Measurements from ENCODE around the gene RPA3.

The RPA3 gene

GRCh38 chr7:7706101-7706511 lies 12.3 kb downstream of the RPA3 start:
- H3K4me1 ChIP-seq (ENCODE audit: control insufficient read depth, insufficient read depth, low read length), result peaks cover 4% of the 10 kb centered on the region
- H3K9me3 ChIP-seq (ENCODE audit: control insufficient read depth in 2 of 2, low read length in 2 of 2), result no peaks in the 10 kb centered on the region
- H3K27me3 ChIP-seq (ENCODE audit: control insufficient read depth in 1 of 2, insufficient read depth in 2 of 2, low read length in 2 of 2), result no peaks in the 10 kb centered on the region
- H3K9ac ChIP-seq (ENCODE audit: low read length in 2 of 2), result no peak overlapping the region
- no peak overlapping the region for H3K4me3 ChIP-seq (ENCODE audit: low read length in 2 of 2)
- H3K27ac ChIP-seq (ENCODE audit: low read length), result no peak overlapping the region
- H3K36me3 ChIP-seq (ENCODE audit: control insufficient read depth in 2 of 2, insufficient read depth in 2 of 2, low read length in 2 of 2), result no peaks in the 10 kb centered on the region

- no peaks in the 10 kb centered on the region for H3K27me3 ChIP-seq (ENCODE audit: control insufficient read depth in 1 of 2, insufficient read depth in 2 of 2, low read length in 2 of 2)
- no peak overlapping the region for H3K9ac ChIP-seq (ENCODE audit: low read length in 2 of 2)
- no peak overlapping the region for H3K27ac ChIP-seq (ENCODE audit: low read length)
- no peaks in the 10 kb centered on the region for H3K9me3 ChIP-seq (ENCODE audit: control insufficient read depth in 2 of 2, low read length in 2 of 2)
- peaks cover 4% of the 10 kb centered on the region for H3K4me1 ChIP-seq (ENCODE audit: control insufficient read depth, insufficient read depth, low read length)
- H3K36me3 ChIP-seq (ENCODE audit: control insufficient read depth in 2 of 2, insufficient read depth in 2 of 2, low read length in 2 of 2), result no peaks in the 10 kb centered on the region
- no peak overlapping the region for H3K4me3 ChIP-seq (ENCODE audit: low read length in 2 of 2)
These were observed 13.1 kb downstream of the RPA3 start for GRCh38 chr7:7705318-7705717.

GRCh38 chr7:7704867-7705266 lies 13.5 kb downstream of the RPA3 start:
- Histone ChIP-seq H3K27me3 (ENCODE audit: control insufficient read depth in 1 of 2, insufficient read depth in 2 of 2, low read length in 2 of 2) (no peaks in the 10 kb centered on the region), H3K36me3 (ENCODE audit: control insufficient read depth in 2 of 2, insufficient read depth in 2 of 2, low read length in 2 of 2) (no peaks in the 10 kb centered on the region), H3K4me1 (ENCODE audit: control insufficient read depth, insufficient read depth, low read length) (peaks cover 4% of the 10 kb centered on the region), H3K9ac (ENCODE audit: low read length in 2 of 2) (no peak overlapping the region), H3K27ac (ENCODE audit: low read length) (no peak overlapping the region), H3K9me3 (ENCODE audit: control insufficient read depth in 2 of 2, low read length in 2 of 2) (no peaks in the 10 kb centered on the region), H3K4me3 (ENCODE audit: low read length in 2 of 2) (no peak overlapping the region)

GRCh38 chr7:7703427-7703826 lies 15.0 kb downstream of the RPA3 start:
- H3K4me1 ChIP-seq (ENCODE audit: control insufficient read depth, insufficient read depth, low read length), result peaks cover 9% of the 10 kb centered on the region
- H3K27me3 ChIP-seq (ENCODE audit: control insufficient read depth in 1 of 2, insufficient read depth in 2 of 2, low read length in 2 of 2), result no peaks in the 10 kb centered on the region
- H3K4me3 ChIP-seq (ENCODE audit: low read length in 2 of 2), result no peak overlapping the region
- no peak overlapping the region for H3K9ac ChIP-seq (ENCODE audit: low read length in 2 of 2)
- H3K9me3 ChIP-seq (ENCODE audit: control insufficient read depth in 2 of 2, low read length in 2 of 2), result no peaks in the 10 kb centered on the region
- H3K36me3 ChIP-seq (ENCODE audit: control insufficient read depth in 2 of 2, insufficient read depth in 2 of 2, low read length in 2 of 2), result no peaks in the 10 kb centered on the region
- no peak overlapping the region for H3K27ac ChIP-seq (ENCODE audit: low read length)

GRCh38 chr7:7702826-7703225 lies 15.6 kb downstream of the RPA3 start:
- Histone ChIP-seq H3K27ac (ENCODE audit: low read length) (no peak overlapping the region), H3K27me3 (ENCODE audit: control insufficient read depth in 1 of 2, insufficient read depth in 2 of 2, low read length in 2 of 2) (no peaks in the 10 kb centered on the region), H3K9me3 (ENCODE audit: control insufficient read depth in 2 of 2, low read length in 2 of 2) (no peaks in the 10 kb centered on the region), H3K9ac (ENCODE audit: low read length in 2 of 2) (no peak overlapping the region), H3K4me1 (ENCODE audit: control insufficient read depth, insufficient read depth, low read length) (peaks cover 9% of the 10 kb centered on the region), H3K36me3 (ENCODE audit: control insufficient read depth in 2 of 2, insufficient read depth in 2 of 2, low read length in 2 of 2) (no peaks in the 10 kb centered on the region), H3K4me3 (ENCODE audit: low read length in 2 of 2) (no peak overlapping the region)

GRCh38 chr7:7701527-7701926 lies 16.9 kb downstream of the RPA3 start:
- Histone ChIP-seq H3K27me3 (ENCODE audit: control insufficient read depth in 1 of 2, insufficient read depth in 2 of 2, low read length in 2 of 2) (no peaks in the 10 kb centered on the region), H3K9me3 (ENCODE audit: control insufficient read depth in 2 of 2, low read length in 2 of 2) (no peaks in the 10 kb centered on the region), H3K36me3 (ENCODE audit: control insufficient read depth in 2 of 2, insufficient read depth in 2 of 2, low read length in 2 of 2) (no peaks in the 10 kb centered on the region), H3K4me1 (ENCODE audit: control insufficient read depth, insufficient read depth, low read length) (peaks cover 12% of the 10 kb centered on the region), H3K27ac (ENCODE audit: low read length) (no peak overlapping the region), H3K4me3 (ENCODE audit: low read length in 2 of 2) (no peak overlapping the region), H3K9ac (ENCODE audit: low read length in 2 of 2) (no peak overlapping the region)

GRCh38 chr7:7699970-7700369 lies 18.4 kb downstream of the RPA3 start:
- H3K27ac ChIP-seq (ENCODE audit: low read length), result no peak overlapping the region
- H3K9me3 ChIP-seq (ENCODE audit: control insufficient read depth in 2 of 2, low read length in 2 of 2), result no peaks in the 10 kb centered on the region
- peaks cover 14% of the 10 kb centered on the region for H3K4me1 ChIP-seq (ENCODE audit: control insufficient read depth, insufficient read depth, low read length)
- no peak overlapping the region for H3K9ac ChIP-seq (ENCODE audit: low read length in 2 of 2)
- no peaks in the 10 kb centered on the region for H3K36me3 ChIP-seq (ENCODE audit: control insufficient read depth in 2 of 2, insufficient read depth in 2 of 2, low read length in 2 of 2)
- H3K4me3 ChIP-seq (ENCODE audit: low read length in 2 of 2), result peak overlapping the region; percentile 1 to 32
- no peaks in the 10 kb centered on the region for H3K27me3 ChIP-seq (ENCODE audit: control insufficient read depth in 1 of 2, insufficient read depth in 2 of 2, low read length in 2 of 2)

- Histone ChIP-seq H3K4me3 (ENCODE audit: low read length in 2 of 2) (peak overlapping the region; percentile 1 to 56), H3K27me3 (ENCODE audit: control insufficient read depth in 1 of 2, insufficient read depth in 2 of 2, low read length in 2 of 2) (no peaks in the 10 kb centered on the region), H3K9me3 (ENCODE audit: control insufficient read depth in 2 of 2, low read length in 2 of 2) (no peaks in the 10 kb centered on the region), H3K36me3 (ENCODE audit: control insufficient read depth in 2 of 2, insufficient read depth in 2 of 2, low read length in 2 of 2) (no peaks in the 10 kb centered on the region), H3K4me1 (ENCODE audit: control insufficient read depth, insufficient read depth, low read length) (peaks cover 14% of the 10 kb centered on the region), H3K9ac (ENCODE audit: low read length in 2 of 2) (no peak overlapping the region), H3K27ac (ENCODE audit: low read length) (no peak overlapping the region)
These were observed 19.0 kb downstream of the RPA3 start for GRCh38 chr7:7699380-7699779.

GRCh38 chr7:7698930-7699329 lies 19.5 kb downstream of the RPA3 start:
- H3K9ac ChIP-seq (ENCODE audit: low read length in 2 of 2), result no peak overlapping the region
- peak overlapping the region in 1 of 2 donors; percentile 1 for H3K4me3 ChIP-seq (ENCODE audit: low read length in 2 of 2)
- H3K27ac ChIP-seq (ENCODE audit: low read length), result no peak overlapping the region
- no peaks in the 10 kb centered on the region for H3K9me3 ChIP-seq (ENCODE audit: control insufficient read depth in 2 of 2, low read length in 2 of 2)
- H3K4me1 ChIP-seq (ENCODE audit: control insufficient read depth, insufficient read depth, low read length), result peaks cover 14% of the 10 kb centered on the region
- no peaks in the 10 kb centered on the region for H3K36me3 ChIP-seq (ENCODE audit: control insufficient read depth in 2 of 2, insufficient read depth in 2 of 2, low read length in 2 of 2)
- no peaks in the 10 kb centered on the region for H3K27me3 ChIP-seq (ENCODE audit: control insufficient read depth in 1 of 2, insufficient read depth in 2 of 2, low read length in 2 of 2)

- Histone ChIP-seq H3K27ac (ENCODE audit: low read length) (peak overlapping the region; percentile 61), H3K9ac (ENCODE audit: low read length in 2 of 2) (no peak overlapping the region), H3K4me1 (ENCODE audit: control insufficient read depth, insufficient read depth, low read length) (peaks cover 10% of the 10 kb centered on the region), H3K4me3 (ENCODE audit: low read length in 2 of 2) (peak overlapping the region in 1 of 2 donors; percentile 9), H3K36me3 (ENCODE audit: control insufficient read depth in 2 of 2, insufficient read depth in 2 of 2, low read length in 2 of 2) (no peaks in the 10 kb centered on the region), H3K9me3 (ENCODE audit: control insufficient read depth in 2 of 2, low read length in 2 of 2) (no peaks in the 10 kb centered on the region), H3K27me3 (ENCODE audit: control insufficient read depth in 1 of 2, insufficient read depth in 2 of 2, low read length in 2 of 2) (no peaks in the 10 kb centered on the region)
These were observed 21.8 kb downstream of the RPA3 start for GRCh38 chr7:7696458-7697119.

GRCh38 chr7:7695111-7695817 lies 23.1 kb downstream of the RPA3 start:
- peak overlapping the region; percentile 7 for H3K27ac ChIP-seq (ENCODE audit: low read length)
- no peaks in the 10 kb centered on the region for H3K9me3 ChIP-seq (ENCODE audit: control insufficient read depth in 2 of 2, low read length in 2 of 2)
- H3K4me3 ChIP-seq (ENCODE audit: low read length in 2 of 2), result no peak overlapping the region
- peaks cover 10% of the 10 kb centered on the region for H3K4me1 ChIP-seq (ENCODE audit: control insufficient read depth, insufficient read depth, low read length)
- no peaks in the 10 kb centered on the region for H3K36me3 ChIP-seq (ENCODE audit: control insufficient read depth in 2 of 2, insufficient read depth in 2 of 2, low read length in 2 of 2)
- H3K9ac ChIP-seq (ENCODE audit: low read length in 2 of 2), result no peak overlapping the region
- no peaks in the 10 kb centered on the region for H3K27me3 ChIP-seq (ENCODE audit: control insufficient read depth in 1 of 2, insufficient read depth in 2 of 2, low read length in 2 of 2)
